ENCODE measurements around the gene RALY.

DNA sequence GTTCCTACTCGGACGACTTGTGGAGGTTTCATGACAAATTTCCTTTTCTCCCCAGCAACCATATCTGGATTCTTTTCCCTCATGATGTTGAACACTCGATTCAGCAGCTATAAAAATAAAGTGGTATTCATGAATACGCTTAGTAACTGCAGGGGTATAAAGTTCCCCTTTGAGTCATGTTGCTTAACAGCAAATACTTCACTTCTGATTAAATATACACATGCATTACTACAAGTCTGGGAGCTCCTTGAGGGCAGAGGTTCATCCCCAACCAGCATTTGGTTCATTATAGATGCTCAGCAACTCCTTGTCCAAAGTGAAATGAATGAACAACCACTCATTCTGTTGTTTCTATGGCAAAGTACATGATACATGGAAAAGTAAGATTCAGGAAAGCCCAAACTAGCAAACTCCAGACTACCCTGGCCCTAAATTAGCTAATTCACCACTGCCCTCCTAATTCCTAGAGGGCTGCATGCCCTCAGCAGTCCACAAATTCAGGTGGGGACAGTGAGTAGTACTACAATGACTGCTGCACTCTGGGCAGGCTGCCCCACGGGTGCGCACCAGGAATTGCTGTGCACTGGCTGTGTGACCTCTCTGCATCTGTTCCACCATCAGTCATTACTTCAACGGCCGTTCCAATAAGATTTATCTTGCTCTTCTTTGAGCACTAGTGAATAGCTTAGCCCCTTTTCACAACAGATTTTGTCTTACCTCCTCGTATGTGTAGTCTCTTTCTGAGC, 103.2 kb downstream of the RALY start:
- TF ChIP-seq, protein P1, sequence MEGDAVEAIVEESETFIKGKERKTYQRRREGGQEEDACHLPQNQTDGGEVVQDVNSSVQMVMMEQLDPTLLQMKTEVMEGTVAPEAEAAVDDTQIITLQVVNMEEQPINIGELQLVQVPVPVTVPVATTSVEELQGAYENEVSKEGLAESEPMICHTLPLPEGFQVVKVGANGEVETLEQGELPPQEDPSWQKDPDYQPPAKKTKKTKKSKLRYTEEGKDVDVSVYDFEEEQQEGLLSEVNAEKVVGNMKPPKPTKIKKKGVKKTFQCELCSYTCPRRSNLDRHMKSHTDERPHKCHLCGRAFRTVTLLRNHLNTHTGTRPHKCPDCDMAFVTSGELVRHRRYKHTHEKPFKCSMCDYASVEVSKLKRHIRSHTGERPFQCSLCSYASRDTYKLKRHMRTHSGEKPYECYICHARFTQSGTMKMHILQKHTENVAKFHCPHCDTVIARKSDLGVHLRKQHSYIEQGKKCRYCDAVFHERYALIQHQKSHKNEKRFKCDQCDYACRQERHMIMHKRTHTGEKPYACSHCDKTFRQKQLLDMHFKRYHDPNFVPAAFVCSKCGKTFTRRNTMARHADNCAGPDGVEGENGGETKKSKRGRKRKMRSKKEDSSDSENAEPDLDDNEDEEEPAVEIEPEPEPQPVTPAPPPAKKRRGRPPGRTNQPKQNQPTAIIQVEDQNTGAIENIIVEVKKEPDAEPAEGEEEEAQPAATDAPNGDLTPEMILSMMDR (IDR thresholded peaks at IDR 0.05) = no peak
- no peak for TF ChIP-seq POLR2A (IDR thresholded peaks at IDR 0.05)

All from testis (tissue), 2 donors.